ENCODE measurements around the gene IFITM1.

GRCh38 chr11:356610-357009 is 42.8 kb downstream of the IFITM1 start:
- TF ChIP-seq CTCF (IDR thresholded peaks at IDR 0.05) (no peak), POLR2AphosphoS5 (IDR thresholded peaks at IDR 0.05) (no peak), POLR2A (IDR thresholded peaks at IDR 0.05) (no peak), EP300 (IDR thresholded peaks at IDR 0.05) (no peak)
